HG03097 (cell line): ENCODE data around the gene FRMD5.
"Not testable (repeated sequence)": the region's sequence is repeated elsewhere in the genome, so short reads cannot be mapped to it uniquely, and the experiment has no call there.

ENCODE experiments used
- ATAC-seq: cut with Tn5 transposase; IDR thresholded peaks from one replicate; pipeline ENCODE4 v1.9.1; 2021; ENCODE audit not compliant: unreplicated experiment, low FRiP score

FRMD5 gene

GRCh38 chr15:44195151-44195740, at the start of gene FRMD5:
Gene FRMD5 (minus strand): TSS chr15:44195271.
- peak; percentile 94 for ATAC-seq

GRCh38 chr15:44243829-44244228, 48.8 kb upstream of the FRMD5 start:
- no peak for ATAC-seq

- no peak for ATAC-seq
These were observed 48.1 kb upstream of the FRMD5 start for GRCh38 chr15:44243141-44243540.

- no peak for ATAC-seq
These were observed 36.8 kb upstream of the FRMD5 start for GRCh38 chr15:44231842-44232241.

- not testable (repeated sequence) for ATAC-seq
These were observed 34.2 kb upstream of the FRMD5 start for GRCh38 chr15:44229301-44229700.

GRCh38 chr15:44227584-44227983, 32.5 kb upstream of the FRMD5 start:
- ATAC-seq, result no peak

- ATAC-seq, result not testable (repeated sequence)
These were observed 31.9 kb upstream of the FRMD5 start for GRCh38 chr15:44227001-44227400.

GRCh38 chr15:44222478-44222877, 27.4 kb upstream of the FRMD5 start:
- no peak for ATAC-seq

- ATAC-seq, result no peak
These were observed 24.0 kb upstream of the FRMD5 start for GRCh38 chr15:44219073-44219472.

GRCh38 chr15:44216958-44217357, 21.9 kb upstream of the FRMD5 start:
- ATAC-seq, result no peak

- no peak for ATAC-seq
These were observed 20.5 kb upstream of the FRMD5 start for GRCh38 chr15:44215594-44215993.

- ATAC-seq, result no peak
These were observed 13.9 kb upstream of the FRMD5 start for GRCh38 chr15:44208956-44209355.

- ATAC-seq, result no peak
These were observed 12.6 kb upstream of the FRMD5 start for GRCh38 chr15:44207643-44208042.

GRCh38 chr15:44199393-44199792, 4.3 kb upstream of the FRMD5 start:
- ATAC-seq, result no peak

GRCh38 chr15:44194323-44195150, 534 bp downstream of the FRMD5 start:
- ATAC-seq, result peak; percentile 16

GRCh38 chr15:44193651-44194322, 1.3 kb downstream of the FRMD5 start:
- ATAC-seq, result no peak

- ATAC-seq, result no peak
These were observed 6.3 kb downstream of the FRMD5 start for GRCh38 chr15:44188795-44189194.

GRCh38 chr15:44186705-44187104, 8.4 kb downstream of the FRMD5 start:
- no peak for ATAC-seq

- no peak for ATAC-seq
These were observed 11.7 kb downstream of the FRMD5 start for GRCh38 chr15:44183363-44183762.

- no peak for ATAC-seq
These were observed 13.7 kb downstream of the FRMD5 start for GRCh38 chr15:44181410-44181809.

GRCh38 chr15:44177139-44177538, 17.9 kb downstream of the FRMD5 start:
- no peak for ATAC-seq

- no peak for ATAC-seq
These were observed 21.3 kb downstream of the FRMD5 start for GRCh38 chr15:44173813-44174212.
